ENCODE measurements around the gene CD200R1L. TPM values are rescaled to one million over a fixed set of nuclear protein-coding genes. Genes with fewer than 3 reads are reported as not detected.

CD200R1L gene
- total RNA-seq, 4 donors from 2014 or later: not detected

DNA sequence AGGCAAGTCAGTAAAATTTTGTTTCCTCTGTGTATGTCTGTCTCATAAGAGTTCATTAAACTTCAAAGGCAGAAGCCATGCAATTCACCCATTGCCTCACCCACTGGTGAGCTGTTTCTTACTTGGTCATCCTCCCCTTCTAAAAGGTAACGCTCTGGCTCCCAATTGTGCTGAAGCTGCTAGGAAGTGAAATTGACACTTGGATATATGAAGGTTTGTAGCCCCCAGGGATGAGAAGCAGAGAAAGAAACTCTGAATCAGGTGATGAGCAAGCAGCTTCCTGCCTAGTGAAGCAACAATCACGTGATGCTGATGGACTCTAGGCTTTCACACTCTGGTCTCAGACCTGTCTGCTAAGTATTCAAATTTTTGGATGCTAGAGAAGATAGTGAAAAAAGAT lies 70.7 kb downstream of the CD200R1L start:
- intact Hi-C loops (cut with DNase I): no loop called here
- Histone ChIP-seq H3K4me3 (no peak overlapping the region), H3K27me3 (no peaks in the 10 kb centered on the region), H3K9me3 (no peaks in the 10 kb centered on the region), H3K4me1 (peaks cover 32 to 92% (median 63%) of the 10 kb centered on the region in 3 donors), H3K36me3 (no peaks in the 10 kb centered on the region), H3K27ac (peak overlapping the region; percentile 76 to 85 (median 82))
- no peak for TF ChIP-seq POLR2A (IDR thresholded peaks at IDR 0.05)
- TF ChIP-seq, protein P1, sequence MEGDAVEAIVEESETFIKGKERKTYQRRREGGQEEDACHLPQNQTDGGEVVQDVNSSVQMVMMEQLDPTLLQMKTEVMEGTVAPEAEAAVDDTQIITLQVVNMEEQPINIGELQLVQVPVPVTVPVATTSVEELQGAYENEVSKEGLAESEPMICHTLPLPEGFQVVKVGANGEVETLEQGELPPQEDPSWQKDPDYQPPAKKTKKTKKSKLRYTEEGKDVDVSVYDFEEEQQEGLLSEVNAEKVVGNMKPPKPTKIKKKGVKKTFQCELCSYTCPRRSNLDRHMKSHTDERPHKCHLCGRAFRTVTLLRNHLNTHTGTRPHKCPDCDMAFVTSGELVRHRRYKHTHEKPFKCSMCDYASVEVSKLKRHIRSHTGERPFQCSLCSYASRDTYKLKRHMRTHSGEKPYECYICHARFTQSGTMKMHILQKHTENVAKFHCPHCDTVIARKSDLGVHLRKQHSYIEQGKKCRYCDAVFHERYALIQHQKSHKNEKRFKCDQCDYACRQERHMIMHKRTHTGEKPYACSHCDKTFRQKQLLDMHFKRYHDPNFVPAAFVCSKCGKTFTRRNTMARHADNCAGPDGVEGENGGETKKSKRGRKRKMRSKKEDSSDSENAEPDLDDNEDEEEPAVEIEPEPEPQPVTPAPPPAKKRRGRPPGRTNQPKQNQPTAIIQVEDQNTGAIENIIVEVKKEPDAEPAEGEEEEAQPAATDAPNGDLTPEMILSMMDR (IDR thresholded peaks at IDR 0.05): no peak
- WGBS, 2 donors: 20 to 27% methylated on average over 2 of the region's 2 CpGs
- no peak for DNase-seq

- DNase-seq: no peak
- intact Hi-C loops (cut with DNase I): no loop called here
- TF ChIP-seq, protein P1 (IDR thresholded peaks at IDR 0.05): no peak
- TF ChIP-seq POLR2A (IDR thresholded peaks at IDR 0.05): no peak
Measured at GRCh38 chr3:112775011-112775742, 71.5 kb downstream of the CD200R1L start.

DNA sequence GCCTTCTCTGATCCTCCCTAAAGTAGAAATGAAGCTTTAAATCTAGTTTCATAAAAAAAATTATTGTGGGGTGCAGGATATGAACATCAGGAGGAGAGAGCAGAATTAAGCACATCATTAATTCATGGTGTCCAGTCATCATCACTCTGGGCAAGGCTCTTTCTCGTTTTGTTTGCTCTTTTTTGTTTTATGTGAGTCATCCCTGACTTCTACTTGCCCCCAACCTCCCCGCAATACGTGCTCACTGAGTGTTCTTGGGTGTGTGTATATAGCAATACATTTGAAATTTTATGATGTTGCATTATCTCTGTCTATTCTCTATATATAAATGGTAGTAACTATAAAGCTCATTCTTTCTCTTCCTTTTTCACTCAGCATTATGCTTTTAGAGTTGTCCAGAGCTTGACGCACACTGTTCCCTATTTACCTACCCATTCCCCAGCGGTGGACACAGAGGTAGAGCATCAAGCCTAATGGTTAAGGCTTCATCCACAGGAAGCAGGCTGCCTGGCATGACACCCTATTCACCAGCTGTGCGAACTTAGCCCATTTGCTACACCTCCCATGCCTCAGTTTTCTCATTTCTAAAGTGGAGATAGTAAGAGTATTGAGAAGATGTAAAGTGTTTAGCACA lies 72.3 kb downstream of the CD200R1L start:
- Histone ChIP-seq H3K9me3 (no peaks in the 10 kb centered on the region), H3K27ac (peak overlapping the region; percentile 76 to 85 (median 82)), H3K36me3 (no peaks in the 10 kb centered on the region), H3K4me3 (no peak overlapping the region), H3K27me3 (no peaks in the 10 kb centered on the region), H3K4me1 (peaks cover 23 to 91% (median 51%) of the 10 kb centered on the region in 3 donors)
- DNase-seq: no peak
- TF ChIP-seq POLR2A (IDR thresholded peaks at IDR 0.05): no peak
- TF ChIP-seq, protein P1 (IDR thresholded peaks at IDR 0.05): no peak
- 51 to 62% methylated on average over 6 of the region's 6 CpGs for WGBS, 2 donors
- intact Hi-C loops (cut with DNase I): no loop called here

More at GRCh38 chr3:112775011-112775742, 71.5 kb downstream of the CD200R1L start:
- Histone ChIP-seq H3K9me3 (no peaks in the 10 kb centered on the region), H3K36me3 (no peaks in the 10 kb centered on the region), H3K4me1 (peaks cover 27 to 92% (median 56%) of the 10 kb centered on the region in 3 donors), H3K27me3 (no peaks in the 10 kb centered on the region), H3K27ac (peak overlapping the region; percentile 76 to 85 (median 82)), H3K4me3 (no peak overlapping the region)
- WGBS, 2 donors: 25 to 47% methylated on average over 1 to 4 of the region's 4 CpGs

- intact Hi-C loops (cut with DNase I): no loop called here
- no peaks in the 10 kb centered on the region for H3K27me3 ChIP-seq
- H3K4me1 ChIP-seq: peaks cover 18 to 86% (median 46%) of the 10 kb centered on the region in 3 donors
- WGBS, 2 donors: 17 to 61% methylated on average over 2 of the region's 6 CpGs
- no peaks in the 10 kb centered on the region for H3K9me3 ChIP-seq
- H3K4me3 ChIP-seq: no peak overlapping the region
- no peaks in the 10 kb centered on the region for H3K36me3 ChIP-seq
- TF ChIP-seq, protein P1 (IDR thresholded peaks at IDR 0.05): no peak
- no peak for TF ChIP-seq POLR2A (IDR thresholded peaks at IDR 0.05)
- no peak for DNase-seq
- peak overlapping the region; percentile 76 to 85 (median 82) for H3K27ac ChIP-seq
Measured at GRCh38 chr3:112773864-112774263, 72.8 kb downstream of the CD200R1L start.

- Histone ChIP-seq H3K4me1 (peaks cover 16 to 62% (median 23%) of the 10 kb centered on the region in 3 donors), H3K27ac (peak overlapping the region in 3 of 4 donors; percentile 47 to 75 (median 56))
- TF ChIP-seq POLR2A (IDR thresholded peaks at IDR 0.05): no peak
- TF ChIP-seq, protein P1 (IDR thresholded peaks at IDR 0.05): no peak
Measured at GRCh38 chr3:112770951-112771350, 75.7 kb downstream of the CD200R1L start.

More at GRCh38 chr3:112770951-112771350, 75.7 kb downstream of the CD200R1L start:
- no peak for DNase-seq
- no peaks in the 10 kb centered on the region for H3K36me3 ChIP-seq
- 95 to 100% methylated on average over 2 of the region's 2 CpGs for WGBS, 2 donors
- intact Hi-C loops (cut with DNase I): no loop called here
- no peaks in the 10 kb centered on the region for H3K9me3 ChIP-seq
- no peaks in the 10 kb centered on the region for H3K27me3 ChIP-seq
- H3K4me3 ChIP-seq: no peak overlapping the region
